H1 (cell line): ENCODE data around the gene TLR9. TPM values are rescaled to one million over a fixed set of nuclear protein-coding genes. Genes with fewer than 3 reads are reported as not detected.

Experiments used
- CTCF ChIA-PET: fragments of 300-600 bp; sonication (Branson Sonifier 250); formaldehyde crosslinking; loops from one replicate; lab custom pipeline; 2021; ENCODE audit not compliant: partially characterized antibody; lab: Charles Lee
- POLR2A ChIA-PET: fragments of 300-600 bp; sonication (Branson Sonifier 250); formaldehyde crosslinking; loops from one replicate; lab custom pipeline; 2021; ENCODE audit warnings: inconsistent platforms; ENCODE audit not compliant: partially characterized antibody; lab: Charles Lee
- DNase-seq, 2 experiments: peaks; one replicate each; pipeline versions ENCODE4 v3.0.0 to v3.0.0-alpha.2; 2010 to 2022; ENCODE audit warnings: low spot score in 2 of 2, low read depth in 1 of 2, mixed read lengths in 1 of 2
- FAIRE-seq: peaks from 2 replicates; lab custom pipeline; 2011; peaks lifted over from hg19 to GRCh38; lab: Jason Lieb, UNC
- H2AFZ ChIP-seq: 2 replicates; pipeline ENCODE4 v1.8.1; 2012; ENCODE audit warnings: low read length, inconsistent platforms
- H2AK5ac ChIP-seq: 2 replicates; pipeline ENCODE4 v1.6.1; 2013; ENCODE audit warnings: low read depth, low read length
- H2BK120ac ChIP-seq: replicated peaks from 2 replicates; pipeline ENCODE3; 2013; ENCODE audit warnings: low read depth, low read length, inconsistent platforms
- H2BK12ac ChIP-seq: 2 replicates; pipeline ENCODE4 v1.6.1; 2013; ENCODE audit warnings: low read depth, low read length
- H2BK15ac ChIP-seq: 2 replicates; pipeline ENCODE4 v1.6.1; 2013; ENCODE audit warnings: low read length
- H2BK20ac ChIP-seq: 2 replicates; pipeline ENCODE4 v1.6.1; 2013; ENCODE audit warnings: low read length
- H2BK5ac ChIP-seq: 2 replicates; pipeline ENCODE4 v1.6.1; 2013; ENCODE audit warnings: low read depth, low read length
- H3K14ac ChIP-seq: 2 replicates; pipeline ENCODE4 v1.6.1; 2013; ENCODE audit warnings: inconsistent platforms; ENCODE audit not compliant: insufficient read length
- H3K18ac ChIP-seq: 2 replicates; pipeline ENCODE4 v1.6.1; 2013; ENCODE audit warnings: low read length; ENCODE audit errors: extremely low read depth
- H3K23ac ChIP-seq: 2 replicates; pipeline ENCODE4 v1.6.1; 2013; ENCODE audit warnings: inconsistent platforms; ENCODE audit not compliant: insufficient read length
- H3K23me2 ChIP-seq: 2 replicates; pipeline ENCODE4 v1.6.1; 2013; ENCODE audit warnings: low read depth, low read length
- H3K27ac ChIP-seq: 2 replicates; pipeline ENCODE4 v1.6.1; 2011; ENCODE audit warnings: low read depth, low read length, inconsistent platforms
- H3K27me3 ChIP-seq, 4 experiments: replicated peaks in 1 of 4; 1 replicate in 1 of 4; 2 replicates in 3 of 4; pipeline versions ENCODE4 v1.6.1 to v1.8.1; 2011 to 2013; ENCODE audit warnings: low read length in 3 of 4, mild to moderate bottlenecking in 3 of 4, inconsistent platforms in 2 of 4, mixed read lengths in 2 of 4, moderate library complexity in 1 of 4; ENCODE audit not compliant: control insufficient read depth in 3 of 4, insufficient read depth in 3 of 4; ENCODE audit errors: extremely low read depth in 1 of 4
- H3K36me3 ChIP-seq, 4 experiments: 2 replicates each; pipeline versions ENCODE4 v1.6.1 to v1.8.1; 2011 to 2013; ENCODE audit warnings: mild to moderate bottlenecking in 4 of 4, low read length in 3 of 4, moderate library complexity in 2 of 4, control low read depth in 1 of 4, inconsistent platforms in 1 of 4; ENCODE audit not compliant: insufficient read depth in 4 of 4, control insufficient read depth in 2 of 4
- H3K4ac ChIP-seq: replicated peaks from 2 replicates; pipeline ENCODE3; 2013; ENCODE audit warnings: low read length, low read depth, mixed read lengths, inconsistent platforms; ENCODE audit not compliant: insufficient read length
- H3K4me1 ChIP-seq, 4 experiments: replicated peaks in 1 of 4; 1 replicate in 1 of 4; 2 replicates in 3 of 4; pipeline versions ENCODE4 v1.6.1 to v1.8.1; 2011 to 2013; ENCODE audit warnings: low read length in 3 of 4, inconsistent platforms in 2 of 4, mixed read lengths in 1 of 4; ENCODE audit not compliant: insufficient read depth in 4 of 4, control insufficient read depth in 3 of 4
- H3K4me2 ChIP-seq, 2 experiments: 2 replicates each; pipeline versions ENCODE4 v1.6.1 to v1.8.1; 2011 to 2013; ENCODE audit warnings: low read depth in 2 of 2, low read length in 2 of 2, control low read depth in 1 of 2, inconsistent platforms in 1 of 2, mild to moderate bottlenecking in 1 of 2; ENCODE audit not compliant: insufficient read depth in 1 of 2
- H3K4me3 ChIP-seq, 4 experiments: fragments of 200-600, 300-600 bp in 1 of 4; sonication (generic), shearing (Covaris generic), sonication (Bioruptor Twin) in 1 of 4; 2 replicates each; pipeline versions ENCODE4 v1.5.1 to v1.8.1; 2011 to 2016; ENCODE audit warnings: low read length in 4 of 4, low read depth in 3 of 4, control low read depth in 2 of 4, inconsistent platforms in 2 of 4, mild to moderate bottlenecking in 2 of 4, mixed read lengths in 1 of 4, moderate library complexity in 1 of 4; ENCODE audit not compliant: insufficient read depth in 2 of 4; ENCODE audit errors: extremely low read depth in 1 of 4
- H3K56ac ChIP-seq: replicated peaks from 2 replicates; pipeline ENCODE3; 2013; ENCODE audit warnings: low read depth, mild to moderate bottlenecking, mixed read lengths, low read length, inconsistent platforms; ENCODE audit not compliant: insufficient read length
- H3K79me1 ChIP-seq: 2 replicates; pipeline ENCODE4 v1.6.1; 2013; ENCODE audit warnings: low read depth, low read length, control low read depth
- H3K79me2 ChIP-seq, 2 experiments: 2 replicates each; pipeline versions ENCODE4 v1.6.1 to v1.8.1; 2012 to 2013; ENCODE audit warnings: low read length in 2 of 2, mild to moderate bottlenecking in 2 of 2, inconsistent platforms in 1 of 2; ENCODE audit not compliant: insufficient read depth in 2 of 2, control insufficient read depth in 1 of 2
- H3K9ac ChIP-seq, 4 experiments: replicated peaks in 1 of 4; 1 replicate in 1 of 4; 2 replicates in 3 of 4; pipeline versions ENCODE4 v1.6.1 to v1.8.1; 2011 to 2013; ENCODE audit warnings: low read depth in 3 of 4, low read length in 3 of 4, control low read depth in 2 of 4, mild to moderate bottlenecking in 2 of 4, moderate library complexity in 2 of 4, inconsistent platforms in 1 of 4; ENCODE audit errors: extremely low read depth in 1 of 4
- H3K9me3 ChIP-seq, 2 experiments: 2 replicates each; pipeline versions ENCODE4 v1.6.1 to v1.8.1; 2012 to 2013; ENCODE audit warnings: mild to moderate bottlenecking in 2 of 2, moderate library complexity in 2 of 2, control low read depth in 1 of 2, inconsistent platforms in 1 of 2, low read depth in 1 of 2, low read length in 1 of 2, mixed read lengths in 1 of 2; ENCODE audit not compliant: insufficient read depth in 2 of 2
- H4K20me1 ChIP-seq, 2 experiments: replicated peaks in 1 of 2; 2 replicates each; pipeline versions ENCODE3 to v1.8.1; 2011 to 2013; ENCODE audit warnings: inconsistent platforms in 2 of 2, low read length in 2 of 2, mild to moderate bottlenecking in 1 of 2; ENCODE audit not compliant: insufficient read depth in 2 of 2, control insufficient read depth in 1 of 2
- H4K5ac ChIP-seq: 2 replicates; pipeline ENCODE4 v1.6.1; 2013; ENCODE audit warnings: low read length, low read depth, mixed read lengths, inconsistent platforms; ENCODE audit not compliant: insufficient read length
- H4K8ac ChIP-seq: 2 replicates; pipeline ENCODE4 v1.8.0; 2013; ENCODE audit warnings: mild to moderate bottlenecking, moderate library complexity, low read length, inconsistent platforms; ENCODE audit not compliant: insufficient read depth; ENCODE audit errors: extremely low read depth
- H4K91ac ChIP-seq: replicated peaks from 2 replicates; pipeline ENCODE3; 2013; ENCODE audit warnings: low read length, mixed read lengths, inconsistent platforms; ENCODE audit not compliant: insufficient read length
- CHD1 ChIP-seq: IDR thresholded peaks from 2 replicates; pipeline ENCODE4 v1.6.1; 2012; ENCODE audit warnings: low read depth, low read length, improper control_type of control experiment
- EGR1 ChIP-seq: IDR thresholded peaks from 2 replicates; pipeline ENCODE4 v1.6.1; 2011; ENCODE audit warnings: low read depth, low read length, borderline replicate concordance
- NANOG ChIP-seq: IDR thresholded peaks from 2 replicates; pipeline ENCODE4 v1.6.1; 2011; ENCODE audit warnings: low read length, low read depth, mild to moderate bottlenecking, inconsistent platforms; ENCODE audit not compliant: insufficient read depth, poor library complexity, severe bottlenecking
- POU5F1 ChIP-seq: IDR thresholded peaks from 2 replicates; pipeline ENCODE4 v1.6.1; 2011; ENCODE audit warnings: low read depth, mild to moderate bottlenecking, low read length, moderate library complexity
- SIN3A ChIP-seq, 2 experiments: IDR thresholded peaks in 1 of 2; conservative IDR thresholded peaks in 1 of 2; 2 replicates each; pipeline ENCODE4 v1.6.1; 2011 to 2012; ENCODE audit warnings: low read length in 2 of 2, improper control_type of control experiment in 1 of 2, low read depth in 1 of 2, mild to moderate bottlenecking in 1 of 2
- TAF1 ChIP-seq: IDR thresholded peaks from 2 replicates; pipeline ENCODE4 v1.6.1; 2011; ENCODE audit warnings: mild to moderate bottlenecking, low read depth, low read length
- TEAD4 ChIP-seq: IDR thresholded peaks from 2 replicates; pipeline ENCODE4 v1.6.1; 2012; ENCODE audit warnings: low read depth, low read length, inconsistent platforms, mixed read lengths
- WGBS, 2 experiments: shearing (Covaris generic) in 1 of 2; methylation state at CpG; one replicate each; pipeline versions ENCODE4 v1.1.6 to v1.1.7; 2013 to 2015; ENCODE audit warnings: low lambda C conversion rate in 2 of 2, mixed read lengths in 2 of 2, inconsistent platforms in 1 of 2, low coverage in 1 of 2, missing lambda C conversion rate in 1 of 2; ENCODE audit not compliant: insufficient replicate concordance in 2 of 2, insufficient coverage in 1 of 2, insufficient read length in 1 of 2; ENCODE audit errors: extremely low coverage in 1 of 2, missing lambda C conversion rate in 1 of 2; 5-methylcytosine and 5-hydroxymethylcytosine counted together
- polyA plus RNA-seq, 7 experiments: library from polyadenylated mRNA; depleted of rRNA in 3 of 7; stranded (reverse) in 5 of 7; unstranded in 2 of 7; fragments of >200 nt in 5 of 7; fragments of 200-250 nt in 2 of 7; gene quantifications; 1 replicate in 5 of 7; 2 replicates in 1 of 7; 4 replicates in 1 of 7; pipeline versions ENCODE4 v1.2.1 to v1.2.3, GENCODE V29; 2011 to 2013; ENCODE audit warnings: missing spikeins in 2 of 7, mixed read lengths in 2 of 7
- total RNA-seq: library from RNA; stranded (reverse); fragmentation: NEBNext Ultra II Directional; extraction: Animal tissue kit (Norgen Biotek cat#: 25700); gene quantifications from 2 replicates; pipeline ENCODE4 v1.2.1, GENCODE V29; 2021
- TF ChIP-seq, protein P1 (sequence below): IDR thresholded peaks from 2 replicates; pipeline ENCODE4 v1.6.1; 2012; ENCODE audit warnings: inconsistent platforms

TLR9 gene
- total and polyA plus RNA-seq, 2 of the 8 experiments (the other 6 are each of a cell fraction or from before 2014, with no cell fraction given), result 0.05 TPM; not detected in 1

DNA sequence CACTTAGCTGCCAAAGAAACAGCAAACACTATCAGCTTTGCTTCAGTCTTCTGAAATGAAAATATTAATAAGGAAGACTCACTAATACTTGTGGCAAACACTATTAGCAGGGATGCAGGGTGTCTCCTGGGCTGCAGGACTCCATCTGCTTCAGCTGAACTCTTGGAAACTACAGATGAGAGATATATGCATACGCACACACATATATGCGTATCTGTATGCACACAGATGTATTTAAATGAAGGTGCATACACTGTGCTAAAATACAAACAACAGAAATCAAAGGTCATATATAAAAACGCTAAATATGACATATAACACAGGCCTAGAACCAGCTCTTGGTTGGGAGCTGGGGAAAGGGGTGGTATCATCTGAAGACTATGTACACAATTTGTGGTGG is 30.7 kb upstream of the TLR9 start:
- no peak overlapping the region for H2BK5ac ChIP-seq
- no peak for DNase-seq
- peaks cover 4 to 10% of the 10 kb centered on the region in 2 experiments for H4K20me1 ChIP-seq
- H3K27me3 ChIP-seq, result no peaks in the 10 kb centered on the region
- H3K56ac ChIP-seq, result no peak overlapping the region
- TF ChIP-seq NANOG (no peak), POU5F1 (no peak), TEAD4 (no peak), TAF1 (no peak), CHD1 (no peak), EGR1 (no peak), SIN3A (conservative IDR thresholded peaks at IDR 0.05 in 1 of 2, IDR thresholded peaks at IDR 0.05 in 1 of 2; ENCODE audit: low read depth in 1 of 2, low read length in 2 of 2) (no peak)
- TF ChIP-seq, protein P1, sequence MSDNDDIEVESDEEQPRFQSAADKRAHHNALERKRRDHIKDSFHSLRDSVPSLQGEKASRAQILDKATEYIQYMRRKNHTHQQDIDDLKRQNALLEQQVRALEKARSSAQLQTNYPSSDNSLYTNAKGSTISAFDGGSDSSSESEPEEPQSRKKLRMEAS, result no peak
- H2BK12ac ChIP-seq, result no peak overlapping the region
- H3K4me3 ChIP-seq, result no peak overlapping the region
- FAIRE-seq, result no peak
- H3K4me2 ChIP-seq, result no peak overlapping the region
- WGBS, 2 experiments, result 93% methylated on average over 3 of the region's 3 CpGs; no CpG with 5 or more reads in 1 of the 2 experiments
- no peaks in the 10 kb centered on the region for H3K23me2 ChIP-seq
- H4K5ac ChIP-seq, result no peak overlapping the region
- no peak overlapping the region for H3K4ac ChIP-seq
- no peak overlapping the region for H4K8ac ChIP-seq
- no peak overlapping the region for H3K23ac ChIP-seq
- POLR2A ChIA-PET, result interaction anchor here (0.9 to 1.6 kb wide), 3 partner anchors 10 to 20 kb away, joined by 3 to 4 read pairs (median 4); no protein-coding TSS in a partner anchor
- H3K79me1 ChIP-seq, result no peaks in the 10 kb centered on the region
- no peak overlapping the region for H3K9ac ChIP-seq
- CTCF ChIA-PET, result interaction anchor here (0.6 to 17.7 kb wide), 4 partner anchors 25 to 192 kb away, joined by 3 to 126 read pairs (median 4); partner anchors contain the start of gene TLR9
- H4K91ac ChIP-seq, result no peak overlapping the region
- H2BK15ac ChIP-seq, result no peak overlapping the region
- no peak overlapping the region for H3K18ac ChIP-seq
- no peak overlapping the region for H2AFZ ChIP-seq
- H3K79me2 ChIP-seq, result peaks cover 0 to under 1% of the 10 kb centered on the region in 2 experiments; a peak in 2 of 4 replicates
- H3K36me3 ChIP-seq, result peaks cover 33 to 89% (median 65%) of the 10 kb centered on the region in 4 experiments
- H3K4me1 ChIP-seq, result no peaks in the 10 kb centered on the region
- H2BK20ac ChIP-seq, result no peak overlapping the region
- no peak overlapping the region for H3K14ac ChIP-seq
- H2AK5ac ChIP-seq, result no peak overlapping the region
- no peaks in the 10 kb centered on the region for H3K9me3 ChIP-seq
- H2BK120ac ChIP-seq, result no peak overlapping the region
- H3K27ac ChIP-seq, result no peak overlapping the region
